GM18951 (cell line): ENCODE results near the gene ARSB.
"Not testable (repeated sequence)": the region's sequence is repeated elsewhere in the genome, so short reads cannot be mapped to it uniquely, and the experiment has no call there.

ENCODE experiments used
- POLR2A ChIP-seq: IDR thresholded peaks from 4 replicates; pipeline ENCODE4 v1.6.1; 2011; ENCODE audit warnings: mild to moderate bottlenecking; ENCODE audit not compliant: insufficient read length, insufficient read depth; ENCODE audit errors: extremely low read depth
- in situ Hi-C: fragments of 300-500 bp; cut with MboI; formaldehyde crosslinking; loops from one replicate; pipeline ENCODE4 v1.12.0; 2022; ENCODE audit warnings: low sequenced_read_pairs, mixed read lengths, inconsistent platforms; ENCODE audit not compliant: unreplicated experiment

Gene ARSB

GRCh38 chr5:78754655-78755054 is 230.5 kb downstream of the ARSB start:
- no peak for TF ChIP-seq POLR2A
- in situ Hi-C loops = no loop called here

- TF ChIP-seq POLR2A = no peak
- in situ Hi-C loops = no loop called here
Measured at GRCh38 chr5:78753093-78753531, 232.0 kb downstream of the ARSB start.

GRCh38 chr5:78751872-78752271 is 233.2 kb downstream of the ARSB start:
- in situ Hi-C loops = no loop called here
- TF ChIP-seq POLR2A = no peak

GRCh38 chr5:78750281-78750680 is 234.8 kb downstream of the ARSB start:
- TF ChIP-seq POLR2A = no peak
- in situ Hi-C loops = no loop called here

- in situ Hi-C loops = no loop called here
- no peak for TF ChIP-seq POLR2A
Measured at GRCh38 chr5:78747705-78748359, 237.3 kb downstream of the ARSB start.

- no peak for TF ChIP-seq POLR2A
- in situ Hi-C loops = no loop called here
Measured at GRCh38 chr5:78747055-78747454, 238.1 kb downstream of the ARSB start.

- in situ Hi-C loops = no loop called here
- TF ChIP-seq POLR2A = no peak
Measured at GRCh38 chr5:78746021-78746770, 238.9 kb downstream of the ARSB start.

- in situ Hi-C loops = no loop called here
- no peak for TF ChIP-seq POLR2A
Measured at GRCh38 chr5:78744951-78745534, 240.1 kb downstream of the ARSB start.

GRCh38 chr5:78741019-78741418 is 244.1 kb downstream of the ARSB start:
- TF ChIP-seq POLR2A = no peak
- in situ Hi-C loops = no loop called here

- in situ Hi-C loops = no loop called here
- TF ChIP-seq POLR2A = no peak
Measured at GRCh38 chr5:78738693-78739300, 246.3 kb downstream of the ARSB start.

GRCh38 chr5:78738104-78738503 is 247.0 kb downstream of the ARSB start:
- in situ Hi-C loops = no loop called here
- no peak for TF ChIP-seq POLR2A

- no peak for TF ChIP-seq POLR2A
- in situ Hi-C loops = no loop called here
Measured at GRCh38 chr5:78735834-78736463, 249.2 kb downstream of the ARSB start.

GRCh38 chr5:78734950-78735349 is 250.2 kb downstream of the ARSB start:
- in situ Hi-C loops = no loop called here
- TF ChIP-seq POLR2A = no peak

- in situ Hi-C loops = no loop called here
- TF ChIP-seq POLR2A = no peak
Measured at GRCh38 chr5:78734094-78734845, 250.8 kb downstream of the ARSB start.

GRCh38 chr5:78732721-78733120 is 252.4 kb downstream of the ARSB start:
- in situ Hi-C loops = not testable (repeated sequence)
